Measurements from ENCODE around the gene OPCML.

The OPCML gene

DNA sequence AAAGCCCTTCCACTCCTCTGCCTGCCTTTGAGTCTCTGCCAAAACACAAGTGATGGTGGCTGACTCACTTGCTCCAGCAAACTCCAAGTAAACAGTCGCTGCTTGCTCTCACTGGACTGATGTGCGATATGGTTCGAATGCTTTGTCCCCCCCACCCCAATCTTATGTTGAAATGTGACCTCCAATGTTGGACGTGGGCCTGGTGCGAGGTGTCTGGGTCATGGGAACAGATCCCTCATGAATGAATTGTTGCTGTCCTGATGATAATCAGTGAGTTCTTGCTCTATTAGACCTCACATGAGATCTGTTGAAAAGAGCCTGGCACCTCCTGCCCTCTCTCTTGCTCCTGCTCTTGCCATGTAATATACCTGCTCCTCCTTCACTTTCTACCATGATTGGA, 747.9 kb downstream of the OPCML start:
- FAIRE-seq (no peak), DNase-seq (ENCODE audit: insufficient read length, low spot score) (no peak)

DNA sequence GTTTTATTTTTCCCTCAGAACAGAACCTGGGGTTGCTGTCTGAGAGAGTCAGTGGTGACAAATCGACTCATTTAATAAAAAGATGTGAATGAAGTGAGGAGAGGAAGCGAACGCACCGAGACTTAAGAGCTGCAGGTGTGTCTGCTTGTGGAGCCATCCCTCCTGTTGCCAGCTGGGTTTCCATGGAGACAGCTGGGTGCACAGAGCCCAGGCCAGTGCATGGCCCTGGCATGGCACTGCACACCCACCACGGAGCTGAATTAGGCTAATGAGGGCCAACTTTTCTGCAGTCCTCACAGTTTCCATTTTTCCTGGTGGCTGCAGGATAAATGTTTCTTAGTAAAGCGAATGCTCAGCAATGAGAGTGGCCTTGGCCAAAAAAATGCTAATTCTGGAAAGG, 750.2 kb downstream of the OPCML start:
- FAIRE-seq (no peak), DNase-seq (ENCODE audit: insufficient read length, low spot score) (no peak)

DNA sequence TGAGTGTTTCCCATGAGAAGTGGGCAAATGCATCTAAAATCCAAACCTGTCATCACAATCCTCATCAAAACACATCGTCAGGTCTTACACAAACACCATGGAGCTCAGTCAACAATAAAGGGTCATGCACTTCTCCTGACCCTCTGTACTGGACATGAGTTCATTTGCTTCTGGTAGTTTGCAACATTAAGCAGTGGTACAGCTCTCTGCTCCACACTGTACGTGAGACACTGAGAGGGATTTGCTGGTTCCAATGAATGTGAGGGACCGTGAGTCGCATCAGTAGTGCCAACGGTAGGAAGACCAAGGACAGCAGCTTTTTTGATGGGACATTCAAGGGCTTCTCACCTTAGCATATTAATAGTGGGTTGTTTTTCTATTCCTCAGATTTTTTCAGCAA, 752.3 kb downstream of the OPCML start:
- no peak for FAIRE-seq
- DNase-seq (ENCODE audit: insufficient read length, low spot score): no peak

DNA sequence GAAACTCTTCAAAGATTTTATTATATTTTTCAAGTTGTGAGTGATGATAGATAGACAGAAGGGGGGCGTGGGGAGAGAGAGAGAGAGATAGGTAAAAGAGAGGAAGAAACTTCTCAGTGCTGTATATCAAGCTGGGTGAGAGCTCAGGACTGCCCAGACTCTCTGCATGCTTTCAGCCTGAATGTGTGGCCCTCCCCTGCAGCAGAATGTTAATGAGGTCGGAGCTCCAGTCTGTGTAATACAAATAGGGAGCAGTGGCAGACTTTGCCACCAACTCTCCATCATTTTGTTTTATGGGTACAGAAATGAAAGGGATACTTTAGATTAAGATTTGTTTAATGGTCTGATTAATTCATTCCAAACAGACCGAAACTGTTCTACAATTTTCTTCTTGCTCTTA, 752.8 kb downstream of the OPCML start:
- FAIRE-seq (no peak), DNase-seq (ENCODE audit: insufficient read length, low spot score) (no peak)

DNA sequence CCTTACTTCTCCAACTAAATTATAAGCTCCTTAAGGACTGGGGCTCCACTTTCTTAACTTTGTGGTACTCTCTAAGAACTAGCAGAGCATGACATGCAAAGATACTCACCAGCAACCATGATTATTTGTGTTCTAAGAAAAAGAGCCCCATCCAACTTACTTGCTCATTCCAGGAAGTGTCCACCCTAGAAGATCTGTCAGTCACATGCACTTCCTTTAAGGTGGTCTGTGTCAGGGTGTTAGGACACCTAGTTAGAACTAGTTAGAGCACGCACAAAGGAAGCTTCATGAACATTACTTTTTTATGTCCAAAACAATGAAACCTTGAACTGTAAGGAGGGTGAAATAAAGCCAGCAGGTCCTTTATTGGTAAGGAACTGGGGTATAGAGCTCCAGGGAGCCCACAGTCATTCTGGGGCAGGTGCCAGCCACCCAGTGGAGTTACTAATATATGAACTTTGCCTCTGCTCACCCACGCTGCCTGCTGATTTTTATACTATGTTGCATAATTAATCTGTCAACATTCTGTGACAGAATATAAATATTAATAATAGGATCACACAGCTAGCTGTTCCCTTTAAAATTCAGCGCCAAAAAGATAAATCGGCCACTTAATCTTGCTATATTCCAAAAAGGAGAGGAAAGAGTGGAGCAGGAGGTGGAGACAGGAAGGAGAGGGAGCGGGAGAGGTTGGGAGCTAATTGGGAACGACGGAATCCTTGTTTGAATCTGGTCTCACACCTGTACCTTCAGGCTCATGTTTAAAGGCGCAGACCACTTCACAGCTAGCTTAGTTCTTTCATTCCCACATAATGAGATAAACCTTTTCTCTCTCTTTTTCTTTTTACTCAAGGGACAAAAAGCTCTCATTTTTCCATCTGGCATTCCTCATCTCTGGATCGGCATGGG, 755.0 kb downstream of the OPCML start:
- DNase-seq (ENCODE audit: insufficient read length, low spot score): no peak
- FAIRE-seq: no peak

DNA sequence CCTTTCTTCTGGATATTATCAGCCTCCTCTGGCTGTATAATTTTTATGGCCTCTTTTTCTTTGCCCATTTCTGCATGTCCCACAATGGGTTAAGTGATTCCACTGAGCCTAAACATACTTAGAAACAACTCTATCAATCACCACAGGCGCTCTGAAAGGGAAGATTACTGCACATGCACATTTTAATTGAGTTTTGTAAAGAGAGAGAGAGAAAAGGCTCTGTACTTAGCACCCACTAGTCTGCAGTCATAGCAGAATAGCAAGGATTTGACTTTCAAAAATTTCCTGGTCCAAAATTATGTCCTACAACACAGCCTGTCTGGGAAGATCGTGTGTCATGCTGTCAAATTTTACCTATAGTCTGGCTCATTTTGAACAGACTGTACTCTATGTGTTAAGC, 758.5 kb downstream of the OPCML start:
- DNase-seq (ENCODE audit: insufficient read length, low spot score): no peak
- FAIRE-seq: no peak

DNA sequence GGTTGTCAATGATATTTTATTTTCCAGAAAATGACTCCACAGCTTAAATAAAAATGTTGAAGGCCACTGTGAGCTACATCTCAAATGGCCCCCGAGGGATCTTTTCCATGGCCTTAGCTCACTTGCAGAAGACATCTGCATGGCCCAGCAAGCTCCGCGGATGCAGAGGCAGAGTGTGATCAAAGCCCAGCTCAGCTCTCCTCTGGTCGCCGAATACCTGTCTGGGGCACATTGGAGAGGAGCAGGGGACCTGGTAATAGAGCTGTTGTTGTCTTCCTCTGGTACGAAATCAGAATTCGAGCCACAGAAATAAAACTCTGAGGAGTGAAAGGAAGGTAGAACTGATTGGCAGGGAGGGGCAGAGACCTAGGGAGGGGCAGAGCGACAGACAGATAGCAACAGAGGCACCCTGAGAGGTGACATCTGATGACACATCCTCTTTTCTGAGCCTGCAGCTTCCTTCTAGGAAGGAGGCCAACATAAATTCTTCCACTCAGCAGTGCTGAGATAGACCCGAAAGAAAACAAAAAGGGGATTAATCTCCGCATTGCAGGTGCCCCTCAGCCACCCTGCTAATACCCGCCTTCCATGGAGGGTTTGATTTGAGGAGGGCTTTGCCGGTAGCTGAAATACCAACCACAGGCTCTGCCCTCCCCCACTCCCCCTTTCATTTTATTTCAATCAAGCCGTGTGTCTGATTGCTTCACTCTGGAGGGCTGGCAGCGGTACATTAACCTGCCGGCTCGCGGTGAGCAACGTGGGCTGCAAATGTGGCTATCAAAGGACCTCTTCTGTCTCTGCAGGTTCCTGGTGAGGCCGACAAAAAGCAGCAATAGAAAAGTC, 759.4 kb downstream of the OPCML start:
- DNase-seq (ENCODE audit: insufficient read length, low spot score) (no peak), FAIRE-seq (no peak)

DNA sequence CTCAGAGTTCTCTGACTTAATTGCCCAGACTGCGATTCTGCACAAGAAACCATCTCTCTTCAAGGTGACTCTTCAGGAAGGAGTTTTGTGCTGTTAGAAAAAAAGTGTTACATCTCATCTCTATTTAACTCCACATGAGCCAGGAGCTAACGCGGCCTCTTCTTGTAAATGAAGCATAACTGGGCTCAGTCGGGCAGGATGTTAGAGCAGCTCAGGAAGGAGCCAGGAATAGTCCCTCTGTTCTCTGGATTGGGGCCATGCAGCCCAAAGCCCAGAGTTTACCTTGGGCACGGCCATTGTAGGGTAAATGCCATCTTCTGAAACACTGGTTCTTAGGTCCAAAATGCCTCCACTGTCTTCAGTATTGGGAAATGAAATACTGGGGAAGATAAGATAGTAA, 760.6 kb downstream of the OPCML start:
- FAIRE-seq (no peak), DNase-seq (ENCODE audit: insufficient read length, low spot score) (no peak)

DNA sequence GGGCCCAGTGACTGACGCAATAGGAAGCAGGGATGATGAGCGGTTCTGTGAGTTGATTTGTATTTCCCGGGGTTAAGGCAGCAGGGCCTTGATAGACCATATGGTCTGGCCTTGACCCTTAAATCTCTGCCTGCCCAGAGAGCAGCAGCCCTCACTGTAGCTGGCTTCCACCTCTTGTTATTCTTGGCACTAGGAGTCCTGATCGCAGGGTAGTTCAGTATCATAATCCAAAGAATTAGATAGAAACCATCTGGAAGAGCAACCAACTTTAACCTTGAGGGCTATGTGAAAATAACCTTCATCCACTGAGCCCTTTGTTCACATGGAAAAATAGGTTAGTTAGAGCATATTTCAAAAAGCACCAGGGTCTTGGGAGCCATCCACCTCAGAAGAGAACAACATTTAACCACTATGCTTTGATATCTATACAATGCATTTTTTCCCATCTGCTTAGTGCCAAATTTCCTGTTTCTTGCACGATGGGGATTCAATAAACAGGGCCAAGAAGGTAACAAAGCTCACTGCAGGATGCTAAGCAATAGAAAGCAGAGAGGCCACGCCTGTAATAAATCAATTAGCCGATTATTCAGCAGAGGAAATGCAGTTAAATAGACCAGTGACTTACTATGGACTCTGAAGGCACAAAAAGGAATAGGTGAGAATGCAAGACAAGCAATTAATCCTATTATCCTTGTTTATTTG, 761.3 kb downstream of the OPCML start:
- FAIRE-seq (no peak), DNase-seq (ENCODE audit: insufficient read length, low spot score) (no peak)

DNA sequence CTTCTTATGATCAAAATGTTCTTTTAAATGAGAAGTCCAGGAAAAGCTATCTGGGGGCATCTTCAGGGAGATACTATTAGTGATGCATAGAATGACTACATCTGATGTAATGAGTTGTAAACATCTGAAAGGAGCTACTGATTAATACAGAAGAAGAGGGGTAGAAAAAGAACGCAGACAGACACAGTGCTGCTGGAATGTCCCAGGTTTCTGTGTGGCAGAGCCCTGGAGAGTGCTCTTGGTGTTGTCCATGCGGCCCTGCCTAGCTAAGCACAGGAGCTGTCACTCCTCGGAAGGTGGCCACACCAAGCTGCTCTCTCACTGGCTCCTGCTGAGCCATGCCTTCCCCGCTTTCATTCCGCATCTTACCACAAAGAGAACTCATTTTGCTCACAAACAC, 768.8 kb downstream of the OPCML start:
- FAIRE-seq: no peak
- no peak for DNase-seq (ENCODE audit: insufficient read length, low spot score)

DNA sequence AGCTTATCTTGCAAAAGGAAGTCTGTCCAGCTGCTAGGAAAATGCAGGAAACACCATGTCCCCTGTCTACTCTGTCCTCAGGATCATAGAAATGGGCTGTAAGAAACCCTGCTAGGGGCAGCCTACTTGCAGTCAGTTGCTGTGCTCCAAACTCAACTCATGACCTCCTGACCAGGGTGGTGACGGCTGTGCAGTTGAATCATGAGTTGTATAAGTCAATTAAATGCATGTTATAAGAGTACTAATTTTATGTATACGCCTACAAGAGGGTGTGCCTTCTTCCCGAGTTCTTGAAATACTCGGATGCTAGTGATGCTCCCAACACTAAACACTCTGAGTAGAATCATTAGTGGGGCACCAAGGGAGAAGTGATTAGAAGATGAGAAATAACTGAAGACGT, 776.4 kb downstream of the OPCML start:
- FAIRE-seq (no peak), DNase-seq (ENCODE audit: insufficient read length, low spot score) (no peak)

DNA sequence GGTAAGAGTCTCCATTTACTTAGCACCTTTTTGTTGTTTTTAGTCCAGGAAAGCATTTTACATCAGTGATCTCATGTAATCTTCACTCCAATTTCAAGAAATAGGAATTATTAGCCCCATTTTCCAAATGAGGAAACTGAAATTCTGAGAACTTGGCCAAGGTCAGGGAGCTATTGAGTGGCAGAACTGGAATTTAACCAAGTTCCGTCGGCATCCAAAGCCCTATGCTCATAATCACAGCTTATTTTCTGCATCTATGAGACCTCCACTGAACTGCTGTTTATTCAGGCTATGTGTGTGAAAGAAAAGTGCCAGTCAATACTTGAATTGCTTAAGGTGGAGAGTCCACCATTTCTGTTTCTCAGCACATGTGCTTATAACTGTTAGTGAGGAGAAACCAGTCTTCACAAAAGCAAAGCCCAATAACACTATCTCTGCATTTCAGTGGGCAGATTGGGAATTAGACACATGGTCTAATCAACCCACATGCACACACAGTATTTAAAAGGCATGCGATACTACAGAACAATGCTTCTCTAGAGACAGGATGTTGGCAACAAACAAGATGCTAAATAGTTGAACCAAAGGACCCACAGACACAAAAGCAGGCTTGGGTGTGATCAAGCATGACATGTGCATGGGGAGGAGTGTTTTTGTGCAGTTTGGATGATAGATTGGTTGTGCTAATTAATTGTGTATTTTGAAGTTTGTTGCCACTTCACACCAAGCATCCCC, 780.6 kb downstream of the OPCML start:
- DNase-seq (ENCODE audit: insufficient read length, low spot score) (no peak), FAIRE-seq (no peak)

DNA sequence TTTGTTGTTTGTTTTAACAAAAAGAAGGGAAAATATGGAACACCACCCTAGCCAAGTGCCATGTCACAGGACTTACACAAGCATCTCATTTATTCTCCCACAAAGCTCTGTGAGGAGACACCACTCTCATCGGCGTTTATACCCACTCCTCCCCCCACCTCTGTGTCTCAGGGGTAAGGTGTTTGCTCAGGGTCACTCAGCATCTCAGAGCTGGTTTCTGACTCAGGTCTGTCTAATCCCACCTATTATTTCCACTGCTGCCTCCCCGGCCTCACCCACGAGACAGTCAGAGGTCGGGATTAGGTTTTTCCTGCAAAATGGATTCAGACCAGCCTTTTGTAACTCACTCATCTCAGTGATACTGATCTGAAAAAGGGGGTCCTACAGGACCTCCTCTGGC, 786.0 kb downstream of the OPCML start:
- DNase-seq (ENCODE audit: insufficient read length, low spot score) (no peak), FAIRE-seq (no peak)

DNA sequence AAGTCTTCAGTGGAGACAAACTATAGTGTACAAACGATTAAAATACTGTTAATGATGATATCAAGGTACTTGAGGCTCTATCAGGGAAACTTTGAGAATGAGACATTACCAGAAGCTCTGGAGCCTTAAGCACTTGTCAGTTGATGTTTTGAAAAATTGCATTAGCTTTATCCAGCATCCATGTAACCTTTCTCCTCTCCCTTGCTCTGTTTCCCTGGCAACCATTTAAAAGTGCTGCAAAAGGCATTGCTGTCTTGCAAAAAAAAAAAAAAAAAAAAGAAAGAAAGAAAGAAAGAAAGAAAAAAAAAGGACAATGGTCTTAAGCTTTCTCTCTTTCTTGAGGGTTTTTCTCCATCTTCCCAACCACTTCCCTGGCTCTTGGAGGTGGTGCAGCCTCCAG, 787.0 kb downstream of the OPCML start:
- FAIRE-seq (no peak), DNase-seq (ENCODE audit: insufficient read length, low spot score) (no peak)

DNA sequence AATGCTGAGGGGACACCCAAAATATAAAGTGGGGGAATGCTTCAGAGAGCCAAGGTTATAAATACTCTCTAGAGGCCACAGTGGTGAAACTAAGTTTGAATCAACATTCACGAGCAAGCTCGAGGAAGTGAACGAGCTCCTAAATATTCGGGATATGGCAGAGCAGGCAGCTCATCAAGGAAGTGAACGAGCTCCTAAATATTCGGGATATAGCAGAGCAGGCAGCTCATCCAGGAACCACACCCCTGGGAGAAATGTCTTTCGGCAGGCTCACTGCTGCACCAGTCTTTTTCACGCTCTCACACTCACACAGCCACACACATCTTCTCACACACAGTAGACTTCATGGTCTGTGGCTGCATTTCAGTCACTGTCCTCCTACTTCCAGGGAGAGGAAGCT, 787.5 kb downstream of the OPCML start:
- FAIRE-seq (no peak), DNase-seq (ENCODE audit: insufficient read length, low spot score) (no peak)

DNA sequence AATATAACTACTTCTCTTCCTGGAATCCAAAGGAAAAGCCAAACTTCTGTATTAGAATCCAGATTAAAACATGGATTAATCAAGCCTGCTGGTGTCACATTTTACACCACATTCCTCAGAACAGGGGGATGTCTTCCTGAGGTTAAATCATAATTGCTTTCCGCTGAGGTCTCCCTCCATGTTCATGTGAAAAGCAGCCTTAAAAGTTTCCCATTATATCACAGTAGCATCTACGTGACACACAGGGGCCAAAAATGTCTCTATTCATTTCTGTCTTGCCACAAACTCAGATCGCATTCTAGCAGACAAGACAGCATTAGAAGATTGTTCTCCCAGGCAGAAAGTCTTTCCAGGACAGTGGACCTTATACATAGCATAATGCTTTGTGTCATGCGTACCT, 788.7 kb downstream of the OPCML start:
- no peak for DNase-seq (ENCODE audit: insufficient read length, low spot score)

DNA sequence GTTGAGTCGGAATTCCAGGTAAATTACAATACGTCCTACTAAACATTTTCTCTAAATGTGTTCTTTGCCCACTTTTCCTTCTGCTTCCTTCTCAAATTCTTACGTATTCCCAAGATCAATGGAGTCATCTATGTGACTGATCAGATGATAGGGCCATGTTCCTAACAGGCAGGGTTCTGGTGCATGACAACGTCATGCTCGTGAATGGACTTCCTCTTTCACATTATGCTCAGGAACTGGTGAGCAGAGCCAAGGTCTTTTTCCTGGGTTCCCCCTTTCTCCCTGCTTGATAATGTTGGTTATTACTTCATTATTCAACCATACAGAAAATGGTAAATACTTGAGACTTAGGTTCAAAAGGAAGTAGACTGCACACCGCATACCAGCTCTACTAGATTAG, 789.4 kb downstream of the OPCML start:
- DNase-seq (ENCODE audit: insufficient read length, low spot score) (no peak), FAIRE-seq (no peak)

More for the DNA sequence above, 788.7 kb downstream of the OPCML start:
- FAIRE-seq: no peak

DNA sequence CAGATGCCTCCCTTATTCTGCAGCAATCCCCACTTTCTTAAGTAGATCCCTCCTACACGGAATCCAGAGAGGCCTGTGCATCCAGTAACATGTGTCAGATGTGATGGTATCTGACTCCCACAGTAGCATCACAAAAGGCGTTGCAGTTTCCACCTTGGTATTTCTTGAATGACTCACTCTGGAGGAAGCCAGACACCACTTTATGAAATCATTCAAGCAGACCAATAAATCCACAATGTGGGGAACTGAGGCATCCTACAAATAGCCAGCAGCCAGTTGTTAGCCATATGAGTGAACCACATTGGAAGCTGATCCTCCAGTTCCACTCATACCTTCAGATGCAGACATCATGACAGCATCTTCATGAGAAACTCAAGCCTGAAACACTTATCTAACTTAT, 798.1 kb downstream of the OPCML start:
- DNase-seq (ENCODE audit: insufficient read length, low spot score): no peak
- FAIRE-seq: no peak

DNA sequence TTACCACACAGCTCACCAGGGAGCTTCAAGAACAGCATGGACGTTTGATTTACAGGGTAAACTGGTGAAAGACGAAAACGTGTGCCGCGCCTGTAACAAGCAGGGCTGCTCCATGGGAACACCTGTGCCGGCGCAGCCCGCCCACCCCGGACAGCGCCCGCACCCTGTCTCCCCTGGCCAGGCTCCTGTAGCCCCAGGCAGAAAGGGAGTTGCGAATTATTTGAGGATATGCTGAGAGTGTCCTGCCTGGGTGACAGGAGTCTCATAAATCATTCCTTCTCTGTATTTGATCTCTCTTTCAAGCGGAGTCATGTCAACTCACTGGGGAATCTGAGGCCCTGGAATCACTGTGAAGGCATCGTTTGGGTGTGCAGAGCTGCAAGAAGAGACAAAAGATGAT, 804.3 kb downstream of the OPCML start:
- DNase-seq (ENCODE audit: insufficient read length, low spot score) (no peak), FAIRE-seq (no peak)

DNA sequence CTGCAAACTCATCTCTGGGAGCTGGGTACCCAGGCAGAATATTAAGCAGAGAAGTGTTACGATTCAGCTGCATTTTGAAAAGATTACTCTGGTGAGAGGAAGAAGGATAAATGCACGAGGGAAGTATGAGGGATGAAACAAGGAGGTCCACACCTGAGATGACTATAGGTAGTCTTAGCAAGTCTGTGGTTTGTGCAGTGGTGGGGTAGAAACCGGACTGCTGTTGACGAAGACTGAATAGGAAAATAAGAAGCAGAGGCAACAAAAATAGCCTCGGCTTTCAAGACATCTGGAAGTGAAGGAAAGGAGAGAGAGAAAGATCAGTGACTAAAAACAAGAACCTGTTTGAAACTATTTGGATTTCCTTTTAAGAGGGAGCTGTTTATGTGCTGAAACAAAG, 810.8 kb downstream of the OPCML start:
- no peak for DNase-seq (ENCODE audit: insufficient read length, low spot score)
- FAIRE-seq: no peak

DNA sequence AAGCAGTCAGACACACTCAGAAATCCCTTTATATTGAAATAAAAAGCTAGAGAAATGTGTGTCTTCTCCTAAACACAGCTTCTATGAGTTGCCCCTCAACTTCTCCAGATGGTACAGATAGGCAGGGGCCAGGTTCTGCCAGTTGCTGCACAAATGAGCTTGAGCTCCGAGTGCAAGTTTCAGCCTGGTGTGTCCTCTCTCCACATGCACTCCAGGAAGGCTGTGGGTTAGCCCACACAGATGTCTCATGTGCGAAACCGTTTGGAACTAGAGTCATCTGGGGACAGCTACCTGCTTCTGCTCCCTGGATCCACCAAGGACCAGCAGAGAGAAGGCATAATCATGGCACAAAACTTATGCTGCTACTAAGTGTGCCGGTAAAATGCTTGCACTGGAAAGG, 812.6 kb downstream of the OPCML start:
- no peak for FAIRE-seq
- no peak for DNase-seq (ENCODE audit: insufficient read length, low spot score)

Measured in GM19239 (cell line).